Suprapubic skin (tissue), 4 donors: ENCODE measurements around the gene HOXB7. TPM values are rescaled to one million over a fixed set of nuclear protein-coding genes. Genes with fewer than 3 reads are reported as not detected.

ENCODE experiments used
- DNase-seq, 2 donors: peaks; one replicate each; pipeline ENCODE4 v3.0.0-alpha.2; 2019; ENCODE audit warnings: low spot score in 2 of 2
- H3K27ac ChIP-seq: fragments of 200-600 bp; sonication (generic); one replicate; pipeline ENCODE4 v1.5.1; 2019
- H3K27me3 ChIP-seq: fragments of 200-600 bp; sonication (generic); one replicate; pipeline ENCODE4 v1.5.1; 2019
- H3K36me3 ChIP-seq: fragments of 200-600 bp; sonication (generic); one replicate; pipeline ENCODE4 v1.5.1; 2019
- H3K4me1 ChIP-seq: fragments of 200-600 bp; sonication (generic); one replicate; pipeline ENCODE4 v1.5.1; 2019
- H3K4me3 ChIP-seq: fragments of 200-600 bp; sonication (generic); one replicate; pipeline ENCODE4 v1.5.1; 2019; ENCODE audit warnings: mild to moderate bottlenecking
- H3K9me3 ChIP-seq: fragments of 200-600 bp; sonication (generic); one replicate; pipeline ENCODE4 v1.5.1; 2019
- CTCF ChIP-seq, 2 donors: fragments of 200-600 bp in 1 of 2; fragments of 450-650 bp in 1 of 2; sonication (generic) in 1 of 2; IDR thresholded peaks; one replicate each; pipeline ENCODE4 v1.5.1; 2016 to 2019; ENCODE audit warnings: antibody characterized with exemption in 2 of 2, mild to moderate bottlenecking in 1 of 2, moderate library complexity in 1 of 2
- EP300 ChIP-seq: sonication (generic); formaldehyde crosslinking; IDR thresholded peaks from one replicate; pipeline ENCODE4 v1.6.1; 2017; ENCODE audit warnings: antibody characterized with exemption
- POLR2A ChIP-seq, 2 donors: fragments of 450-650 bp; IDR thresholded peaks; one replicate each; pipeline ENCODE4 v1.6.1; 2017; ENCODE audit warnings: antibody characterized with exemption in 2 of 2, mild to moderate bottlenecking in 2 of 2, moderate library complexity in 2 of 2
- POLR2AphosphoS5 ChIP-seq, 3 donors: sonication (generic); formaldehyde crosslinking; IDR thresholded peaks; one replicate each; pipeline ENCODE4 v1.6.1; 2017; ENCODE audit warnings: antibody characterized with exemption in 3 of 3
- WGBS: methylation state at CpG from one replicate; pipeline ENCODE4 v1.1.5; 2018; 5-methylcytosine and 5-hydroxymethylcytosine counted together
- total RNA-seq, 4 donors: library from RNA; depleted of rRNA; stranded (reverse); fragments of >200 nt; gene quantifications; one replicate each; pipeline ENCODE4 v1.1.0, GENCODE V29; 2016

HOXB7 gene
- total RNA-seq, 4 donors from 2014 or later: 0.95 to 3.6 (median 2.4) TPM

GRCh38 chr17:48627623-48628521, 17.1 kb upstream of the HOXB7 start:
- no peaks in the 10 kb centered on the region for H3K9me3 ChIP-seq
- no peak overlapping the region for H3K4me3 ChIP-seq
- H3K36me3 ChIP-seq: no peaks in the 10 kb centered on the region
- 38% methylated on average over 27 of the region's 27 CpGs for WGBS
- TF ChIP-seq EP300 (no peak), CTCF (IDR thresholded peaks at IDR 0.05) (no peak), POLR2A (IDR thresholded peaks at IDR 0.05) (no peak), POLR2AphosphoS5 (IDR thresholded peaks at IDR 0.05) (no peak)
- H3K27me3 ChIP-seq: peaks cover 100% of the 10 kb centered on the region
- peaks cover 25% of the 10 kb centered on the region for H3K4me1 ChIP-seq
- H3K27ac ChIP-seq: no peak overlapping the region
- no peak for DNase-seq

- Histone ChIP-seq H3K4me1 (peaks cover 25% of the 10 kb centered on the region), H3K4me3 (no peak overlapping the region), H3K36me3 (no peaks in the 10 kb centered on the region), H3K27me3 (peaks cover 100% of the 10 kb centered on the region), H3K9me3 (no peaks in the 10 kb centered on the region), H3K27ac (no peak overlapping the region)
- TF ChIP-seq CTCF (IDR thresholded peaks at IDR 0.05) (no peak), EP300 (no peak), POLR2A (IDR thresholded peaks at IDR 0.05) (no peak), POLR2AphosphoS5 (IDR thresholded peaks at IDR 0.05) (no peak)
- 40% methylated on average over 5 of the region's 5 CpGs for WGBS
- no peak for DNase-seq
These were observed 16.3 kb upstream of the HOXB7 start for GRCh38 chr17:48627118-48627597.

GRCh38 chr17:48626245-48627117, 15.7 kb upstream of the HOXB7 start, which contains the start of gene HOXB9:
Gene HOXB9 (minus strand): TSS chr17:48626358. CDS start chr17:48626269, 89 bp downstream.
- peaks cover 25% of the 10 kb centered on the region for H3K4me1 ChIP-seq
- no peaks in the 10 kb centered on the region for H3K9me3 ChIP-seq
- TF ChIP-seq POLR2A (IDR thresholded peaks at IDR 0.05) (no peak), POLR2AphosphoS5 (IDR thresholded peaks at IDR 0.05) (no peak), CTCF (IDR thresholded peaks at IDR 0.05) (no peak), EP300 (no peak)
- 6% methylated on average over 18 of the region's 50 CpGs for WGBS
- H3K4me3 ChIP-seq: peak within 1 kb of the TSS; percentile 53
- H3K27ac ChIP-seq: no peak within 1 kb of the TSS
- H3K36me3 ChIP-seq: no peaks in the 10 kb centered on the region
- peaks cover 100% of the 10 kb centered on the region for H3K27me3 ChIP-seq
- no peak for DNase-seq

- peak overlapping the region; percentile 53 for H3K4me3 ChIP-seq
- H3K27me3 ChIP-seq: peaks cover 100% of the 10 kb centered on the region
- peaks cover 25% of the 10 kb centered on the region for H3K4me1 ChIP-seq
- no peaks in the 10 kb centered on the region for H3K36me3 ChIP-seq
- TF ChIP-seq CTCF (IDR thresholded peaks at IDR 0.05): no peak
- TF ChIP-seq POLR2AphosphoS5 (IDR thresholded peaks at IDR 0.05): no peak
- TF ChIP-seq POLR2A (IDR thresholded peaks at IDR 0.05): no peak
- TF ChIP-seq EP300: no peak
- no peaks in the 10 kb centered on the region for H3K9me3 ChIP-seq
- DNase-seq: no peak
- WGBS: under 1% methylated on average over 30 of the region's 69 CpGs
- no peak overlapping the region for H3K27ac ChIP-seq
These were observed 14.9 kb upstream of the HOXB7 start for GRCh38 chr17:48625495-48626244.
